NCI-H128 (cell line): Measurements from ENCODE around the gene USP17L19.
"Not testable (repeated sequence)": the region's sequence is repeated elsewhere in the genome, so short reads cannot be mapped to it uniquely, and the experiment has no call there.

Source experiments
- DNase-seq: peaks from one replicate; lab custom pipeline; 2025; ENCODE audit not compliant: unreplicated experiment; lab: John Stamatoyannopoulos, UW

The USP17L19 gene, protein sequence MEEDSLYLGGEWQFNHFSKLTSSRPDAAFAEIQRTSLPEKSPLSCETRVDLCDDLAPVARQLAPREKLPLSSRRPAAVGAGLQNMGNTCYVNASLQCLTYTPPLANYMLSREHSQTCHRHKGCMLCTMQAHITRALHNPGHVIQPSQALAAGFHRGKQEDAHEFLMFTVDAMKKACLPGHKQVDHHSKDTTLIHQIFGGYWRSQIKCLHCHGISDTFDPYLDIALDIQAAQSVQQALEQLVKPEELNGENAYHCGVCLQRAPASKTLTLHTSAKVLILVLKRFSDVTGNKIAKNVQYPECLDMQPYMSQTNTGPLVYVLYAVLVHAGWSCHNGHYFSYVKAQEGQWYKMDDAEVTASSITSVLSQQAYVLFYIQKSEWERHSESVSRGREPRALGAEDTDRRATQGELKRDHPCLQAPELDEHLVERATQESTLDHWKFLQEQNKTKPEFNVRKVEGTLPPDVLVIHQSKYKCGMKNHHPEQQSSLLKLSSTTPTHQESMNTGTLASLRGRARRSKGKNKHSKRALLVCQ

DNA sequence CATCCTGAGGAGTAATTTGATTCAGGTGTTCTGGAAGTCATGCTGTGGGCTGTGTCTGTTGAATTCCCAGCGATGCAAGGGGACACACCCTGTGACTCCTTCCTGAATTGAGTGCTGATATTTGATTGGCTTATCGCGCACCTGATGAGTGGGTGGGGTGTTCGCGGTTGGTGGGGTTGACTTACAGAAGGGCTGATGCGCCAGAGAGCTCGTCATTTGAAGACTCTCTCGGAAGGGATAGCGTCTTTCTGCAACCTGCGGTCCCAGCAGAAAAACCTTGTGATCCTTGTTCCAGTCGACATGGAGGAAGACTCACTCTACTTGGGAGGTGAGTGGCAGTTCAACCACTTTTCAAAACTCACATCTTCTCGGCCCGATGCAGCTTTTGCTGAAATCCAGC, at the start of gene USP17L19:
USP17L19 (plus strand) TSS at position 301 of the 400 bp plus-strand sequence; CDS start at position 301, 0 bp downstream.
- not testable (repeated sequence) for DNase-seq

DNA sequence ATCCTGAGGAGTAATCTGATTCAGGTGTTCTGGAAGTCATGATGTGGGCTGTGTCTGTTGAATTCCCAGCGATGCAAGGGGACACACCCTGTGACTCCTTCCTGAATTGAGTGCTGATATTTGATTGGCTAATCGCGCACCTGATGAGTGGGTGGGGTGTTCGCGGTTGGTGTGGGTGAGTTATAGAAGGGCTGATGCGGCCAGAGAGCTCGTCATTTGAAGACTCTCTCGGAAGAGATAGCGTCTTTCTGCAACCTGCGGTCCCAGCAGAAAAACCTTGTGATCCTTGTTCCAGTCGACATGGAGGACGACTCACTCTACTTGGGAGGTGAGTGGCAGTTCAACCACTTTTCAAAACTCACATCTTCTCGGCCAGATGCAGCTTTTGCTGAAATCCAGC, 42.8 kb upstream of the USP17L19 start, which contains the start of gene USP17L10:
USP17L10 (plus strand) TSS at position 301 of the 400 bp plus-strand sequence; CDS start at position 301, 0 bp downstream.
- DNase-seq = not testable (repeated sequence)

DNA sequence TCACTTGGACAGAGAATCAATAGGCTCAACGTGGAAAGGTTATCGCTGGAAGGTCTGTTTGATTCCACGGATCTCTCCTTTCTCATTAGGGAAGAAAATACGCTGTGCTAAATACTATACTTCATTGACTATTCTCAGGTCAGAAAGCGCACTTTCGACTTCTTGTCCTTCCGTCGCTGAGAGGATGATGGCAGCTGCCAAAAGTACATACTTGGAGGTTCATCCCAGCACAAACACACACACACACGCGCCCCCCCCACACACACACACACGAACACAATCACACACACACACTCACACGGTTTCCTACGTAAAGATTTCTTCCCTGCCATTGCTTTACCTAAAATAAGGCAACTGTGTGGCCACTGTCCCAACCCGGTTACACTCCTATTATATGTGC, 38.5 kb upstream of the USP17L19 start:
- DNase-seq = not testable (repeated sequence)

GRCh38 chr4:9215105-9215504, 38.1 kb upstream of the USP17L19 start, which contains the start of gene USP17L11:
Gene USP17L11 (plus strand): TSS chr4:9215405. CDS start chr4:9215405, 0 bp downstream.
- not testable (repeated sequence) for DNase-seq

DNA sequence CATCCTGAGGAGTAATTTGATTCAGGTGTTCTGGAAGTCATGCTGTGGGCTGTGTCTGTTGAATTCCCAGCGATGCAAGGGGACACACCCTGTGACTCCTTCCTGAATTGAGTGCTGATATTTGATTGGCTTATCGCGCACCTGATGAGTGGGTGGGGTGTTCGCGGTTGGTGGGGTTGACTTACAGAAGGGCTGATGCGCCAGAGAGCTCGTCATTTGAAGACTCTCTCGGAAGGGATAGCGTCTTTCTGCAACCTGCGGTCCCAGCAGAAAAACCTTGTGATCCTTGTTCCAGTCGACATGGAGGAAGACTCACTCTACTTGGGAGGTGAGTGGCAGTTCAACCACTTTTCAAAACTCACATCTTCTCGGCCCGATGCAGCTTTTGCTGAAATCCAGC, 33.3 kb upstream of the USP17L19 start, which contains the start of gene USP17L12:
USP17L12 (plus strand) TSS at position 301 of the 400 bp plus-strand sequence; CDS start at position 301, 0 bp downstream.
- DNase-seq = not testable (repeated sequence)

- not testable (repeated sequence) for DNase-seq
Measured at GRCh38 chr4:9224596-9224995, 28.6 kb upstream of the USP17L19 start, which contains the start of gene USP17L13. Gene USP17L13 (plus strand): TSS chr4:9224896. CDS start chr4:9224896, 0 bp downstream.

- DNase-seq = not testable (repeated sequence)
Measured at GRCh38 chr4:9230249-9230648, 22.9 kb upstream of the USP17L19 start.

DNA sequence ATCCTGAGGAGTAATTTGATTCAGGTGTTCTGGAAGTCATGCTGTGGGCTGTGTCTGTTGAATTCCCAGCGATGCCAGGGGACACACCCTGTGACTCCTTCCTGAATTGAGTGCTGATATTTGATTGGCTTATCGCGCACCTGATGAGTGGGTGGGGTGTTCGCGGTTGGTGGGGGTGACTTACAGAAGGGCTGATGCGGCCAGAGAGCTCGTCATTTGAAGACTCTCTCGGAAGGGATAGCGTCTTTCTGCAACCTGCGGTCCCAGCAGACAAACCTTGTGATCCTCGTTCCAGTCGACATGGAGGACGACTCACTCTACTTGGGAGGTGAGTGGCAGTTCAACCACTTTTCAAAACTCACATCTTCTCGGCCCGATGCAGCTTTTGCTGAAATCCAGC, 19.1 kb upstream of the USP17L19 start, which contains the start of gene USP17L15:
USP17L15 (plus strand) TSS at position 301 of the 400 bp plus-strand sequence; CDS start at position 301, 0 bp downstream.
- DNase-seq = not testable (repeated sequence)

- not testable (repeated sequence) for DNase-seq
Measured at GRCh38 chr4:9238461-9238860, 14.7 kb upstream of the USP17L19 start.

- DNase-seq = not testable (repeated sequence)
Measured at GRCh38 chr4:9243579-9243978, 9.6 kb upstream of the USP17L19 start, which contains the start of gene USP17L17. Gene USP17L17 (plus strand): TSS chr4:9243879. CDS start chr4:9243879, 0 bp downstream.

GRCh38 chr4:9247953-9248680, 5.1 kb upstream of the USP17L19 start, which contains the start of gene USP17L18:
Gene USP17L18 (plus strand): TSS chr4:9248630. CDS start chr4:9248630, 0 bp downstream.
- DNase-seq = not testable (repeated sequence)

GRCh38 chr4:9257824-9258223, 4.6 kb downstream of the USP17L19 start, which contains the start of gene USP17L20:
Gene USP17L20 (plus strand): TSS chr4:9258124. CDS start chr4:9258124, 0 bp downstream.
- not testable (repeated sequence) for DNase-seq

- DNase-seq = not testable (repeated sequence)
Measured at GRCh38 chr4:9262572-9262971, 9.4 kb downstream of the USP17L19 start, which contains the start of gene USP17L21. Gene USP17L21 (plus strand): TSS chr4:9262872. CDS start chr4:9262872, 0 bp downstream.

DNA sequence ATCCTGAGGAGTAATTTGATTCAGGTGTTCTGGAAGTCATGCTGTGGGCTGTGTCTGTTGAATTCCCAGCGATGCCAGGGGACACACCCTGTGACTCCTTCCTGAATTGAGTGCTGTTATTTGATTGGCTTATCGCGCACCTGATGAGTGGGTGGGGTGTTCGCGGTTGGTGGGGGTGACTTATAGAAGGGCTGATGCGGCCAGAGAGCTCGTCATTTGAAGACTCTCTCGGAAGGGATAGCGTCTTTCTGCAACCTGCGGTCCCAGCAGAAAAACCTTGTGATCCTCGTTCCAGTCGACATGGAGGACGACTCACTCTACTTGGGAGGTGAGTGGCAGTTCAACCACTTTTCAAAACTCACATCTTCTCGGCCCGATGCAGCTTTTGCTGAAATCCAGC, 14.1 kb downstream of the USP17L19 start, which contains the start of gene USP17L22:
USP17L22 (plus strand) TSS at position 301 of the 400 bp plus-strand sequence; CDS start at position 301, 0 bp downstream.
- DNase-seq = not testable (repeated sequence)

GRCh38 chr4:9271719-9272118, 18.5 kb downstream of the USP17L19 start:
- not testable (repeated sequence) for DNase-seq
